ENCODE data around the gene VLDLR. TPM values are rescaled to one million over a fixed set of nuclear protein-coding genes. Genes with fewer than 3 reads are reported as not detected.

VLDLR gene
- total RNA-seq, 6 experiments from 2014 or later: 0.72 to 12.9 (median 3.5) TPM

GRCh38 chr9:2664174-2665065 lies 42.8 kb downstream of the VLDLR start:
- Histone ChIP-seq H3K4me1 (no peaks in the 10 kb centered on the region), H3K27ac (no peak overlapping the region), H3K9me3 (no peaks in the 10 kb centered on the region), H3K4me3 (no peak overlapping the region), H3K27me3 (no peaks in the 10 kb centered on the region), H3K36me3 (no peaks in the 10 kb centered on the region)
- no peak for TF ChIP-seq CTCF (IDR thresholded peaks at IDR 0.05)
- no peak for TF ChIP-seq POLR2A (IDR thresholded peaks at IDR 0.05)
- no peak for ATAC-seq
- DNase-seq: no peak
- WGBS (ENCODE audit: insufficient coverage, low coverage, low lambda C conversion rate, missing lambda C conversion rate): 70% methylated on average over 4 of the region's 4 CpGs
- intact Hi-C loops (cut with DNase I): no loop called here

- Histone ChIP-seq H3K4me3 (no peak overlapping the region), H3K9me3 (no peaks in the 10 kb centered on the region), H3K36me3 (no peaks in the 10 kb centered on the region), H3K27me3 (no peaks in the 10 kb centered on the region), H3K27ac (no peak overlapping the region), H3K4me1 (no peaks in the 10 kb centered on the region)
- ATAC-seq (no peak), DNase-seq (no peak)
- WGBS (ENCODE audit: insufficient coverage, low coverage, low lambda C conversion rate, missing lambda C conversion rate): 100% methylated on average over 1 of the region's 4 CpGs
- TF ChIP-seq CTCF (IDR thresholded peaks at IDR 0.05) (no peak), POLR2A (IDR thresholded peaks at IDR 0.05) (no peak)
- intact Hi-C loops (cut with DNase I): no loop called here
These were observed 45.0 kb downstream of the VLDLR start for GRCh38 chr9:2666569-2666968.

- WGBS (ENCODE audit: insufficient coverage, low coverage, low lambda C conversion rate, missing lambda C conversion rate): 83% methylated on average over 3 of the region's 3 CpGs
- Histone ChIP-seq H3K27ac (no peak overlapping the region), H3K27me3 (no peaks in the 10 kb centered on the region), H3K9me3 (no peaks in the 10 kb centered on the region), H3K36me3 (no peaks in the 10 kb centered on the region), H3K4me1 (no peaks in the 10 kb centered on the region), H3K4me3 (no peak overlapping the region)
- DNase-seq: no peak
- TF ChIP-seq CTCF (IDR thresholded peaks at IDR 0.05): no peak
- TF ChIP-seq POLR2A (IDR thresholded peaks at IDR 0.05): no peak
- intact Hi-C loops (cut with DNase I): no loop called here
- no peak for ATAC-seq
These were observed 51.6 kb downstream of the VLDLR start for GRCh38 chr9:2673161-2673560.

GRCh38 chr9:2674141-2674824 lies 52.7 kb downstream of the VLDLR start:
- Histone ChIP-seq H3K27ac (no peak overlapping the region), H3K4me1 (no peaks in the 10 kb centered on the region), H3K9me3 (no peaks in the 10 kb centered on the region), H3K27me3 (no peaks in the 10 kb centered on the region), H3K36me3 (no peaks in the 10 kb centered on the region), H3K4me3 (no peak overlapping the region)
- DNase-seq (no peak), ATAC-seq (no peak)
- no peak for TF ChIP-seq POLR2A (IDR thresholded peaks at IDR 0.05)
- TF ChIP-seq CTCF (IDR thresholded peaks at IDR 0.05): no peak
- WGBS (ENCODE audit: insufficient coverage, low coverage, low lambda C conversion rate, missing lambda C conversion rate): 72% methylated on average over 9 of the region's 9 CpGs
- intact Hi-C loops (cut with DNase I): no loop called here
